Glomerular visceral epithelial cell (primary cell): ENCODE data around the gene AGPAT4.

Experiments used
- DNase-seq: peaks from one replicate; pipeline ENCODE4 v3.0.0-alpha.2; 2016; ENCODE audit errors: extremely low spot score

The AGPAT4 gene

DNA sequence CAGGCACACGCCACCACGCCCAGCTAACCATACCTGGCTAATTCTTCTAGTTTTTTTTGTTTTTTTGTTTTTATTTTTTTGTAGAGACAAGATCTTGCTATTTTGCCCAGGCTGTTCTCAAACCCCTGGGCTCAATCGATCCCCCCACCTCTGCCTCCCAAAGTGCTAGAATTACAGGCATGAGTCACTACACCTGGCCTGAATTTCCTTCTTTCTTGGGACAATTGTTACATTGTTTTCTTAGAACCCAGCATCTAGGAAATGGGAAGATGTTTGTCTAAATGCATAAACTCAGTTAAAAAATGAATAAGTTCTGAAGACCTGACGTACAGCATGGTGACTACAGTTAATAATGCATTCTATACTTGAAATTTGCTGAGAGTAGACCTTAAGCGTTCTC lies 10.8 kb upstream of the AGPAT4 start:
- no peak for DNase-seq

DNA sequence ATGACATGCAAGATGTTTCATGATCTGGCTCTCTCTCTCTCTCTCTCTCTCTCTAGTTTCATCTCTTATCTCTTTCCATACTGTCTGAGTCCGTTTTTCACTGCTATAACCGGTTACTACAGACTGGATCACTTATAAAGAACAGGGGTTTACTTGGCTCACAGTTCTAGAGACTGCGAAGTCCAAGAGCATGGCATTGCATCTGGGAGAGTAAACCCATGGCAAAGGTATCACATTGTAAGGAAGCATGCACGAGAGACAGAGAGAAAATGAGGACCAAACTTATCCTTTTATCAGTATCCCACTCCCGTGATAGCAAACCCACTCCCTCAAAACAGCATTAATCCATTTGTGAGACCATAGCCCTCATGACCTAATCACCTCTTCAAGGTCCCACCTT lies 7.2 kb upstream of the AGPAT4 start:
- DNase-seq = no peak

DNA sequence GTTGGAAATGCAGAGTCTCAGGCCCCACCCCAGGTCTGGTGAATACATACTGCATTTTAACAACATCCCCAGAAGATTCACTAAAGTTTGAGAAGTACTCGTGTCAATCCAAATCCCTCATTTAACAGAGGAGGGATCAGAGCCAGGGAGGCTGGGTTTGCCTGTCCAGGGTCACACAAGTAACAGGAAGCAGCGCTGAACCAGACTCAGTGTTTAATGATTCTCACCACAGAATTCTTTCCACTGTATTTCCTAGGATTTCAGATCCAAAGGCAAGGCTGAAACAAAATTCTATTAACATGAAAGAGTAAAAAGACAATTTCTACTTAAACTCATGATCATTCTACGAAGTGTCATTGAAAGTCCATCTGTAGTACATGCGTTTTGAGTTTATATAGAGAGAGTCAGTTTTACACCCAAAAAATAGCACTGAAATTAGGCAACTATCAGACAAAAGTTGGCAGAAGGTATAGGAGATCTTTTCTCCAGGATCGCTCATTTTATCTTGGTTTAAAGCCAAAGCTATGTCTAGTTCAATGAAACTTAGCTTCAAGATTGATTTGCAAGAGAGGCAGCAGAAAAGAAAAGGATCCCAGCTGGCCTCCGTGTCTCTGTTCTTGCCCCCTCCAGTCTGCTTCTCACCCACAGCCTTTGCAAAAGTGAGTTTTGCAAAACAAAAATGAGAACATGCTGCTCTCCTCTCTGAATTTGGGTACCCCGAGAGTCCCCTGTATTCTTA lies 6.0 kb upstream of the AGPAT4 start:
- no peak for DNase-seq

DNA sequence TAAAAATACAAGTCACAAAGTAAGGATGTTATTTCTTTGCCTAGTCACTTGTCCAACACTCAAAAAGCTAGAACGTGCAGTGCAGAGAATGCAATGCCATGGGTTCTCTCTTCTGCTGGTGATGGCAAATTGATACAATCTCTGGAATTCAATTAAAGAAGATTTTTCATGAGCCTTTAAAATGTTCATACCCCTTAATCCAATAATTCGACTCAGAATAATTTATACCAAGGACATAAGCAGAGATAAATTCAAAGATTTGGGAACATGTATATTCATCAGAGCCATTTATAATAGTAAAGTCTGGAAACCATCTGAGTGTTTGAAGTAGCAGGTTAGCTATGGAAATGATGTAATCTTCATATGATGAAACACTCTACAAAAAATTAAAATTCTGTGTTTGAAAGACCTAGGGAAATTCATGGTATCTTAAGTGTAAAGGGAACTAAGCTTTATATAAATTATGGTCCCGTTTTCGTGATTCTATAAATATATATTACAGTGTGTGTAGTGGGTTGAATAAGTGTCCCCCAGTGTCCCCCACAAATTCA lies 2.8 kb upstream of the AGPAT4 start:
- no peak for DNase-seq

DNA sequence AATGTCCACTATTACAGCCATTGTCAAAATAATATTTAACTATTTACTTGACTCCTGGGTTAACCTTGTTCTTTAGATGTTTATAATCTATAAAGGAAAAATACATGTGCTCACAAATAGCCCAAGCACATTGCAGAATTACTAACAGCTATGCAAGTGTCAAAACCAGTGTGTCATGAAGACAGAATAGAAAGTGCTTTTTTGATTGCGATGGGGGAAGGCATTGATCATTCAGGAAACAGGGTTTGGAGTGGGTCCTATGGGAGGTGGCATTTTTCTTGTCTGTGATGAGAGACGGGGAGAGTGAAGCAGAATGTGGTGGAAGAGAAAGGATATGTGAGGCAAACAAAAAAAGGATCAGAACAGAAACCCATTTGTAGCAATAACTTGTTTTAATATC lies 1.0 kb upstream of the AGPAT4 start:
- no peak for DNase-seq

DNA sequence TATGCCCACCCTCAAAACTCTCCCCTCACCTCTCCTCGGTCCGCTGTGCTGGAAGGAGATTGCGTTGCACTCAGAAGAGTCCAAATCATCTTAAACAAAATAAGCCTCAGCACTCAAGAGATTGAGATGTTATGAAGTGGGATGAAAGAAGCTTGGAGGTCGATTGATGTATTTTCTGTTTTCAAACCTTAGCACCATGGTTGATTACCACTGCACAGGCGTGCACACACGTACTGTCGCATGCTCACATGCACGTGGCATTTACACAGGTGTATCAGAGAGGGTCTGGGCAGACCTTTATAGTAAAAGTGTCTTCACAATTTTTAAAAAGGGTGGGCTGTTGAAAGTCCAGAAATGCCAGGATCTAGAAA lies 612 bp upstream of the AGPAT4 start:
- no peak for DNase-seq

DNA sequence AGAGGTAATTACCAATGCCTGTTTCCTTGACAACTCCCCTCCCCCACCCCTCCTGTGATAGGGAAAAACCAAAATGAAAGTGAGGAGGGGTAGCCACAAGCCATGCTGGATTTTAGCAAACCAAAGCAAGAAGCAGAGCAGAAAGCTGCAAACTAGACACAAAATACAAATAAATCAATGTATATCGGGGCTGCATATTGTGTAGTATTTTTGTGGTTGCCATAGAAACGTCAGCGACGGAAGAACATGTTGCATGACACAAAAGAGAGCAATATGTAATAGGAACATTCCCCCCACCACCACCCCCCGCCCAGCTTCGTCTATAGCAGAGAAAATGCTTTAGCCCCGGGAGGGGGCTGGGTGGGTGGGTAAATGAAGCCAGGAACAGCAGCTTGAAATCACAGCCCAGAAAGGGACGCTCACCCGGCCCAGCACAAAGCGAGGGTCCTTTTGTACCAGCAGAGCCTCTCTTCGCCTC lies 548 bp downstream of the AGPAT4 start:
- peak; percentile 57 for DNase-seq

DNA sequence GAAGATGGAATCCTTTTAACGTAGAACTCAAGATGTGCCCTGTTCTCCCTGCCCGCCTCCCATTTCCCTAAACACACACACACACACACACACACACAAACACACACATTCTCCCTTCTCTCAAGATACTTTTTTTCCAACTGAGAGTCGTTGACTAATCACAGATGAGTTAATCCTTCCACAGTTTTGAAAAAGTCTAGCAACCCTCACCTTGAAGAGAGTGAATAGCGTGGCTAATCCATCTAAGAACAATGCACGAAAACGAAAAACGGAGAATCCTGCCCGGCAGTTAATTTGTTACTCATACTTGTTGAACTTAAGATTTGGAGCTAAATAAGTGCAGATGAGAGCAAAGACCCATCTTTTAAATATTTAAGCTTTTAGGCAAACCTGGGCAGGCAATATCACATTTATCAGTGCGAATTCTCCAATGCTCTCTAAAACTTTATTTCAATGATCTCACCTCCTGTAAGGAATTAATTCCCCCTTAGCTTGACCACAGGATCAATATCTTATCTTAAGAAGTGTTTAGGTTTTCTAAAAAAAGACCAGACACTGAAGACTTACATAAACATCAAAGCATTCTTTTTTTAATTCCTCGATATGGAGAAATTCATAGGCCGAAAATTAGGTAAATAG lies 1.1 kb downstream of the AGPAT4 start:
- DNase-seq = peak; percentile 39

DNA sequence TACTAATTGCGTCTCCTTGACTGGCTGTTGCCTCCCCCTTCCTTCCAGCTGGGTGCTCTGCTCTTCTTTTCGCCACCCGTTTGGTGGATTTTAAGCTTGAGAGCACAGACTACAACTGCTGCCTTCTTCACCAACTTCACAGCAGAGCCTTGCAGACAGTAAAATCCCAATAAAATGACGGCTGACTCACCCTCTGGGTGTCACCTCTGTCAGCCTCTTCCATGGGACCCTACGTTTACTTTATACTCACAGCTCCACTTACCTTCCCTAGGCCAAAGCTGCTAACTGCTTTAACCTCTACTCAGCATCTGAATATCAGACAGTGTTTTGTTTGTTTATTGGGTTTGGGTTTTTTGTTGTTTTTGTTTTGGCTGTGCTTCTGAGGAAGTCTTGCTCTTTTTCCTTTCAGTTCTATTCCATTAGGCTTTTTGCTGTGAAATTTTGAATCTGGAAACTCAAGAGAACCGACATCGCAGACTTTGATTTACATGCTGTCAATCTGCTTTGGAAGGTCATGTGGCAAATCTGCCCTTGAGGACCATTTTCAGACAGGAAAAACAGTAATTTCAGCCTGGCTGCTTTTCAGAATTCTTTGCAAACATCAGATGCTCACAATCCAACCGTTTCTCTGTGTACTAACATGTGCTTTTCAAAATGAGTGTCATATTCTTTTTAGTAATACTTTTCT lies 2.4 kb downstream of the AGPAT4 start:
- DNase-seq = no peak

DNA sequence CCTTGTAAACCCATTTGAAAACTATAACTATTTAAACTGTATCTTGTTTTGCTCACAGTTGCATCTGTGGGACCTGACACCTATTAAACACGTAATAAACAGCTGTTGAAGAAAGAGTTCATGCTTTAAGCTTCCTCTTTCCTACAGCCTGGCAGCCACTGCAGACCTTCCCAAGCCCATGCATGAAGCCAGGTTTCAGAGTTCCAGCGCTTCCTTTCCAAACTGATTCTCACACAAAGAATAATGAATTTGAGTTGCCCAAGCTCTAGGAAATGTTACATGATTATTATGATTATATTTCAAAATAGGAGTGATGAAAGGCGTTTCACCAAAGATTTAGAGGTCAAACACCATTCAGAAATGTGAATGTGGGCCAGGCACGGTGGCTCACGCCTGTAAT lies 3.7 kb downstream of the AGPAT4 start:
- DNase-seq = no peak

DNA sequence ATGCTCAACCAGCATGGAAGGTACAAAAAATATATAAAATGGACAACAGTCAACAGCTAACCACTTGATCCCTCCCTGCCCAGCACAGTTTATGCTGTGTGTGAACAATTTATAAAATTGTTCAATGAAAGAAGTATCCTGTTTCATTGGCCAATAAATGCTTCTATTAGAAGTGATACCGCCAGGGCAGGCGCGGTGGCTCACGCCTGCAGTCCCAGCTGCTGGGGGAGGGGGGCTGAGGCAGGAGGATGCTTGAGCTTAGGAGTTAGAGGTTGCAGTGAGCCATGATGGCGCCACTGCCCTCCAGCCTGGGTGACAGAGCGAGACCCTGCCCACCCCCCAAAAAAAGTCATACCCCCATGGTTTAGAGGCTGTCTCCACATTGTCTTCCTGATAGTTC lies 4.6 kb downstream of the AGPAT4 start:
- no peak for DNase-seq

DNA sequence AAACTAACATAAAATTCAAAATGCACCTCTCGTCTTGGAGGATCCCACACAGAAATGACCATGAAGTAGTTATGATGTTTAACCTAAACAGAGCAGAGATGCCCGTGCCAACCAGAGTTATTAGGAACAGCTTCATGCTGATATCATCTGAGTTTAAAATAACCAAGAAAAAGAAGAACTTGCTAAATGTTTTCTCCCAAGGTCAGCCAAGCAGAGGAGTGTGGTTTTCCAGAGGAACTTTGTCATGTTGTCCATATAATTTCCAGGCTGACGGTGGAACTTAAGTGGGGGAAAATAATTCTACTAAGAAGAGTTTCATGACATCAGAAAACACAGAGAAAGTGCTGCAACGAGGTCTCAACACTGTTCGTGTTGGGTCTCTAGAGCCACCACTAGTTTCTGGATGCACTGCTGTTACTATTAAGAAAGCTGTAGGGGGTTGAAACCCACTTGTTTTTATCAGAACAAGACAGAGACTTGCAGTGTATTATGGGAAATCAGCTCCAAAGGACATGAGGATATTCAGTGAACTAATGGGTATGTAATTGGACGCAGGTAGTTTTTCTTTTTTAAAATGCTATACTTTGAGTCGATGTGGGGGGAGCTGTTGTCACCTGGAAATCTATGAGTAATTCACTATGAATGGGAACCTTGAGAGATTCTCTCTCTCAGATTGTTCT lies 5.2 kb downstream of the AGPAT4 start:
- DNase-seq = peak; percentile 13

DNA sequence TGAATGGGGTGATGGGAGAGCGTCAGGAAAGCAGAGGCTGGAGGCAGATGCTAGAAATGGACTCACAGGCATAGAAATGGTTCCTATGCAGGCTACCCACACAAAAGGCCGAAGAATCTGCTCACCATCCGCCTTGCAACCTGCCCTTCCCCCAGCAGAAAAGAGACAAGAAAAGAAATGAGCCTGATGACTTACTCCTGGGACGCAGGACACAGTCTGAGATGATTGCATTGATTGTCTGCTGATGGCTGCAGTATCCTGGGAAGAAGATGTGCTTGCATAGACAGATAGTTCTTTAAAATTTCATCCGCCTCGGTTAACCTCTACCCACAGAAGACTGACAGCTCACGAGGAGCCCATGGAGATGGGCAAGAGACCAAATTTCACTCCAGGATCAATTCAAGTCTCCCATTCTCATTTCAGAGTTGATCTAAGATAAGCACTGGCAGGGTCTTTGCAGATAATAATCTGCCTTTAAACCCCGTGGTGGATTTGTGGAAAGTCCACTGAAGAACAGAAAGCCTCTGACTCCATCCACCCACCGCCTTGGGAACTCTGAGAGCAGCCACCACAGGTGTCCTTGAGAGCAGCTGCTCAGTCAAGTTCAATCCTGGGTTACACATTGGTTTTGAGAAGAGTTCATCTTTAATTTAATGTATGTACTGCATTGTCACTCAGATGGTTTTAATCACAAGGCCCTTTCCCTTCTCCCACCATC lies 7.2 kb downstream of the AGPAT4 start:
- DNase-seq = no peak

DNA sequence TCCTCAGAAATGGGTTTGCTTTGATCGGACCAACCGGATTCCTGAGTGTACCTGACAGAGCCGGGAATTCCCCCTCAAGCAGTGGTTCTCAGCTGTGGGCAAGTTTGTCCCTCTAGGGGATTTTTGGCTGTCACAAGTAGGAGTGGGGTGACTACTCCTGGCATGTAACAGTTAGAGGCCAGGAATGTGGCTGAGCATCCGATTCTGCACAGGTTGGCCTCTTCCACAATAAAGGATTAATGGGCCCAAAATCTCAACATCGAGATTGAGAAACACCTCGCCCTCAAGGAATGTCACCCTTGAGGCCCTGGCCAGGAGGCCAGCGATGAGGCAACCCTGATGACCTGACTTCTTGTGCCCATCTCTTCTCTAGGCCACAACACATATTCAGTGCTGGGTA lies 7.9 kb downstream of the AGPAT4 start:
- peak; percentile 69 for DNase-seq

DNA sequence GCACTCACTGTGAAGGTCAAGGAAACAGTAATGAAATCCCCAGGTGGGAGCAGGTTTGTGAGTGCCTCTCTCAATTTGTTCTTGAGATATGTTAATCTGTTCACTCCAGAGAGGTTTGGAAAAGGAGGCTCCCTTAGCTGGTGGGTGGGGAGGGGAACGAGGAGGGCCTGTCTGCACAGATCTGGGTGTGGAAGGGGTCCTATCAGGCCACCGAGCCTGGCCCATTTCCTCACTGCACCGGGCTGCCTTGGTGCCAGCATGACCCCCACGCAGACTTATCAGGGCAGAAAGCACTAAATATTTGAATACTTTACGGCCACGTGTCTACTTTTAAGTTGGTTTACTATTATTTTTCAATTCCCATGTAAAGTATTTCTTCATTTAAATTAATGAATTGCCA lies 8.3 kb downstream of the AGPAT4 start:
- DNase-seq = no peak

DNA sequence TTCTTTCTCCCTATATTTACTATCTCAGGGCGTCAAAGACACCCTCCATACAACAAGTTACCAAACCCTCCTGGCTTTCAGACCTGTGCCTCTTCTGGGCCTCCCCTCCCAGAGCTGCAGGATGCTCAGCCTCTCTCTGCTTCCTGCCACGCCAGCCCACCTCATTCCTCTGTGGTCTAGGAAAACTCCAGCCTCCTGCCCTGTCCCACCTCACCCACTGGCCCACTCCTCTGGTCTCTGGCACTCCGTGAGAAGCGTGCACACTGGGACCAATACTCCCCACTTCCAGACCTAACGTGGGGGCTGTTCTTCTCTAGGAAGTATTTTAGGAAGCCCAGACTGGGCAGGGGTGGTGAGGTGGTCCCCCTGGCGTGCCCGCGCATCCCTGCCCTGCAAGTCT lies 9.7 kb downstream of the AGPAT4 start:
- DNase-seq = no peak

DNA sequence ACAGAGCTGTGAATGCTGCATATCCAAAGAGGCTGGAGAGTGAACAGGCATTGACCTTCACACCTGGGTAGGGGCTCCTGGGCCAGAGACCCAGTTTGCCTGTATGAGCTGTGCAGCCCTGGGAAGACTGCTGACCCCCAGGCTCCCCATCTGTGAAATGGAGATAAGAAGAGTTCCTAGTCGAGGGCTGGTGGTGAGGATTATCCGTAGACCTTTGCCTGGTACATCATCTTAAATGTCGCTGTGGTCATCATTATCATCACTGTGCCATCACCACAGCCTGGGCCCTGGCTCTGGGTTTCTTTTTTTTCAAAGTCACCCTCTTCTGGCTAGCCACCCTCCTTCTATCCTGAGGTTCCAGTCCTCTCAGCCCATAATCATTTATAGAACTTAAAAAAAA lies 12.0 kb downstream of the AGPAT4 start:
- DNase-seq = no peak

DNA sequence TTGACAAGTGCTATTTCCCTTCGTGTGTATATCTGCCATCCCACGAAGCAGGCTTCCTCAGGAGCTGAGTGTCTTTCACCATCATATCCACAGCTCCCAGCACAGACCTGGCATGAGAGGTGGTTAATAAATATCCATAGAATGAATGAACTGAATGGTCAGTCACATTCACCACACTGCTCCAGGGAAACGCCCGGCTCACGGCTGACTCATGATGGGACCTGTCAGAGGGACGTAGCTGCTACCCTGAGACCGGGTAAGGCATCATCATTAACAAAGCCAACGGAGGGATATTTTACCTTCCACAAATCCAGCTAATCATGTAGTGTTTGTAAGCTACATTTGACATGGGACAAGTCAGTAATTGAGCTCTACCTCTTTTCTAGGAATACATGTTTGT lies 12.5 kb downstream of the AGPAT4 start:
- peak; percentile 82 for DNase-seq

DNA sequence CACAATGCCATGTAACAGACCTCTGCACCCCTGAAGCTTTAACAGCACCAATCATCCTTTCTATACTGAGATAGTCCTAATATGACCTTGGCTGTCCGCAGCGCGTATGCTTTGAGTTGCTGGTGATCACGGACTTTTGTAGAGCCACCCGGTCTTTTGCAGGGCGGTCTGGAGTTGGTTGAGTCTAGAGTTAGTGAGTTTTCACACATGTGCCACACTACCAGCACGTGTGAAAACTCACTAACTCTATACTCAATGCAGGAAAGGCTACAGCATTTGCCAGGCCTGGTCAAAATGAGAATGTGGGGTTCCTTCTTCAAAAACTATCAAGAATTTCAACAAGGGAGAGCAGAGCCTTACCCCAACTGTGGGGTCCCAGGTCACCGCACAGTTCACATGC lies 14.6 kb downstream of the AGPAT4 start:
- DNase-seq = no peak

DNA sequence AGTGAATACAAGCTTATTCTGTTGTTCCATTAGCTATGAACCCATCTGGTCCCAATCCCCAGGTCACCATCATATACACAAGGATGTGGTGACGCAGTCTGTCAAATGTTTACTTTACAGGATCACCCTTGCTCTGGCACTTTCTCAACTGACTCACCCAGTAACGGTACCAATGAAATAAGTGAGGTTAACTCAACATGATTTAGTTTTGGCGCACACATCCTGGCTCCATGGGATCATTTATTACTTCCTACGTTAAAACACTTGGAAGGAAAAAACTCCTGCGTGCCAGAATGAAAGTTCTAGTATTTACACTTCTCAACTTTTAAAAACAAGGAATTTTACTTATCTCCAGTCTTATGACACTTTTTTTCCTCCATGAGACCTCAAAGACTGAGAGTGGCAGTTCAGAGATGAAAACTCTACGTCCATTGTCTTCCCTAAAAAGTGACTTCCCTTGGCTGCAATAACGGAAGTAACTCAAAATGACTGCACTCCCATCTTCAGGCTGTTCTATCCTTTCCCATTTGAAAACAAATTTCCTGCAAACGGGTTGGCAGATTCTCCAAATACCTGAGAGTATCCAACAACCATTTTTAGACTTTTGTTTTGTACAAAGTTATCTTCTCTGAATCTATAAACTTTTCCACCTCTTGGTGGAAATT lies 15.9 kb downstream of the AGPAT4 start:
- peak; percentile 52 for DNase-seq

DNA sequence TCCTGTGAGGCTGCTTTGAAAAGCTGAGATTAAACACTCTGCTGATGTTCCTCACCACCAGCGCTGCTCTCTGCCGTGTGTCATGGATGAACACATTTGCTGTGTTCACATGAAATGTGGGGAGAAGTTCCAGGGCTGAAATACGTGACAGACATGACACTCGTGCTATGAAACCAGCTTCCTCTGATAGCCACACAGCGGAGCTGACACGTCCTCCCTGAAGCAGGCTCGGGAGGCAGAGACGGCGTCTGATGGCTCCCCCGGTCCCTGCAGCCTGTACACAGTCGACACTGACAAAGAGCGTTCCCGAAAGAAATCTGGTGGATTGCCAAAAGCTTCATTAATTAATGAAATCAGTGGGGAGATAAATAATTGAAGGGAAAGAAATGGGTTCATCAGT lies 17.5 kb downstream of the AGPAT4 start:
- DNase-seq = no peak
